Measurements from ENCODE around the gene ATG101.

Gene ATG101

DNA sequence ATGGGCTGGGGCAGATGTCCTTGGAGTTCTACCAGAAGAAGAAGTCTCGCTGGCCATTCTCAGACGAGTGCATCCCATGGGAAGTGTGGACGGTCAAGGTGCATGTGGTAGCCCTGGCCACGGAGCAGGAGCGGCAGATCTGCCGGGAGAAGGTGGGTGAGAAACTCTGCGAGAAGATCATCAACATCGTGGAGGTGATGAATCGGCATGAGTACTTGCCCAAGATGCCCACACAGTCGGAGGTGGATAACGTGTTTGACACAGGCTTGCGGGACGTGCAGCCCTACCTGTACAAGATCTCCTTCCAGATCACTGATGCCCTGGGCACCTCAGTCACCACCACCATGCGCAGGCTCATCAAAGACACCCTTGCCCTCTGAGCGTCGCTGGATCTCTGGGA, 7.0 kb downstream of the ATG101 start:
- Histone ChIP-seq H3K4me3 (ENCODE audit: low read depth in 1 of 2, low read length in 2 of 2) (no peak overlapping the region), H3K36me3 (ENCODE audit: control insufficient read depth in 1 of 2, insufficient read depth in 2 of 2, low read length in 2 of 2) (peaks cover 35 to 62% of the 10 kb centered on the region in 2 donors), H3K27me3 (ENCODE audit: low read depth, low read length) (no peaks in the 10 kb centered on the region), H3K4me1 (ENCODE audit: control insufficient read depth in 1 of 2, insufficient read depth in 2 of 2, low read length in 2 of 2) (peaks cover 0 to 19% of the 10 kb centered on the region in 2 donors), H3K27ac (ENCODE audit: low read length) (no peak overlapping the region), H3K9me3 (ENCODE audit: control insufficient read depth in 1 of 2, low read length in 2 of 2) (no peaks in the 10 kb centered on the region)

DNA sequence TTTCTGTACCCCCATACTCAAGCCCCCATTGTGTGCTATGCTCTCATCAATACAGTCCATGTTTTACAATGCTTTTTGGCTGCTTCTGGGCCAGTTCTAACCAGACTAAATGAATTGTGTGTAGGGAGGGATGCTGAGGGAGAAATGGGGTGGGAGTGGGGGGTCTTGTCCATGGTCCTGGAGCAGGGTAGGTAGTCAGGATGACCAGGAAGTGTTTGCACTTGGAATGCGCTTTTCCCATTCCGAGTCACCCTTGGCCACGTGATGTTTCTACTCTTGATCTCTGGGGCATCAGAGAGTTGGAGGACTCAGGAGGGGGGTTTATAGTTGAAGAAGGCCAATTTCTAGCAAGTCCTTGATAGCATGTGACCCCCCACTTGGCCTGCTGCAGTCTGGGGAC, 8.5 kb downstream of the ATG101 start:
- no peak overlapping the region for H3K27ac ChIP-seq (ENCODE audit: low read length)
- no peaks in the 10 kb centered on the region for H3K27me3 ChIP-seq (ENCODE audit: low read depth, low read length)
- H3K9me3 ChIP-seq (ENCODE audit: control insufficient read depth in 1 of 2, low read length in 2 of 2), result no peaks in the 10 kb centered on the region
- H3K4me1 ChIP-seq (ENCODE audit: control insufficient read depth in 1 of 2, insufficient read depth in 2 of 2, low read length in 2 of 2), result peaks cover 2 to 30% of the 10 kb centered on the region in 2 donors
- H3K36me3 ChIP-seq (ENCODE audit: control insufficient read depth in 1 of 2, insufficient read depth in 2 of 2, low read length in 2 of 2), result peaks cover 32 to 60% of the 10 kb centered on the region in 2 donors
- H3K4me3 ChIP-seq (ENCODE audit: low read depth in 1 of 2, low read length in 2 of 2), result no peak overlapping the region

DNA sequence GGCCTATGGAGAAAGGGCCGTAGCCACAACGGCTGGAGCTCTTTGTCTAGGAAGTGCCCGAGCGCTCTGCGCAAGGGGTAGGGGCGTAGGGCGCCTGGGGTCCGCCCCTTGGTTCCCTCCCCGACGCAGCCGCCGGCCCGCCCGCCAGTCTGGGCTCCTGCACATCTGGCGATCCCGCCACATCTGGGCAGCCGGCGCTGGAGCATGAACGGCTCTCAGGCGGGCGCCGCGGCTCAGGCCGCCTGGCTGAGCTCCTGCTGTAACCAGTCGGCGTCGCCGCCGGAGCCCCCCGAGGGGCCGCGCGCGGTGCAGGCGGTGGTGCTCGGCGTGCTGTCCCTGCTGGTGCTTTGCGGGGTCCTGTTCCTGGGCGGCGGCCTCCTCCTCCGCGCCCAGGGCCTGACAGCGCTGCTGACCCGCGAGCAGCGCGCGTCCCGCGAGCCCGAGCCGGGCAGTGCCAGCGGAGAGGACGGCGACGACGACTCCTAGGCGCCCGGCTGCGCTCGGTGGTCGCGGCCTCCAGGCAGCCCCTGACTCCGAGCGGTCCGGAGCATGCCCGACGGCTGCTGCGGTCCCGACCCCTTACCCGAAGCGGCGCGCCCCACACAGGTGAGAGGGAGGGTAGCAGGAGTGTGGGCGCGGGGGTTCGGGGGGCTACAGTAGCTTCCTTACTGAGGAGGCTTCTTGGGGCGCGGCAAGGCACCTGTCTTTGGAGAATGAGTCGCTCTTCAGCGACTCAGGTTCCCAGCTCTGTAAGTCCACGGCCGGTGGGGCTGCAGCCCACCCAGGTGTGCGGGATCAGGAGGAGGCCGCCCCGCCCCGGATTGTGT, 10.0 kb downstream of the ATG101 start, which contains the start of gene SMIM41:
Gene SMIM41, plus strand, starts transcription at position 129 of the 827 bp plus-strand sequence. Its CDS starts 76 bp downstream, at position 205.
- H3K9me3 ChIP-seq (ENCODE audit: control insufficient read depth in 1 of 2, low read length in 2 of 2), result no peaks in the 10 kb centered on the region
- no peak within 1 kb of the TSS for H3K4me3 ChIP-seq (ENCODE audit: low read depth in 1 of 2, low read length in 2 of 2)
- peaks cover 3 to 28% of the 10 kb centered on the region in 2 donors for H3K4me1 ChIP-seq (ENCODE audit: control insufficient read depth in 1 of 2, insufficient read depth in 2 of 2, low read length in 2 of 2)
- peak within 1 kb of the TSS; percentile 31 for H3K27ac ChIP-seq (ENCODE audit: low read length)
- H3K27me3 ChIP-seq (ENCODE audit: low read depth, low read length), result no peaks in the 10 kb centered on the region
- peaks cover 32 to 45% of the 10 kb centered on the region in 2 donors for H3K36me3 ChIP-seq (ENCODE audit: control insufficient read depth in 1 of 2, insufficient read depth in 2 of 2, low read length in 2 of 2)

DNA sequence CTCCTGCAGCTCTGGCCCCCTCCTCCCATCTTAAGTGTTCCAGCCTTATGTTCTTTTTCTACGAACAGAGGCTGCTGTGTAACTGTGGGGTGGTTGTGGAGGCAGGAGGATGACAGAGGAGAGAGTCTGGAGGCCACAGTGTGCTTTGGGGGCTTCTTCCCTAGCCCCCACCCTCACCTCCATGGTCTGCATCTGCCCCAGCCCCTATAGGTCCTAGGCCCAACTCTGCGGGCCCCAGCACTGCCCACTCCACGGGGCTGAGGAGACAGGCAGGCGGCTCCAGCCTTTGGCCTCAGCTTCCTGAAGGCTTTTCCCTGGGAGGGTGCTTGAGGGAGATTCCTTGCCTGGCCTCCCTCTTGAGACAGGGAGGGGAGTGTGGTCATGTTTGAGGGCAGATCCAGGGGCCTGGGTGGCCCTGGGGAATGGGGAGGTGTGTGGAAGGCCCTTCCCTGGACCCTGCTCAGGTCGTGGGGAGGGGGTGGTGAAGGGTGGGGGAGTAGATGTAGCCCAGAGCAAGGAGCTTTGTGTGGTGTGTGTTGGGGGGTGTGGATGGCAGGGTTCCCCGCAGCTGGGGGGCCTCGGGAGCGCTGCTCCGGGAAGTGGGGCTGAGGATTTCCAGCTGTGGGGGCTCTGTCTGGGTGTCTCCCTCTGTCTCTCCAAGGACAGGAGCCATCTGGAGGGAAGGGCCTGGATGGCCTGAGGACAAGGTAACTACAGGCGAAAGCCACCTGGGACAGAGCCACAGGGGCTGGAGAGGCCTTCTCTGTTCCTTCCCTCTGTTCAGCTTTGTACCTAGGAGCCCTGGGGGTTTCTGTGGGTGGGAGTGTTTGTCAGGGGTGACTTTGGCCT, 10.8 kb downstream of the ATG101 start:
- Histone ChIP-seq H3K27me3 (ENCODE audit: low read depth, low read length) (no peaks in the 10 kb centered on the region), H3K27ac (ENCODE audit: low read length) (peak overlapping the region; percentile 31), H3K36me3 (ENCODE audit: control insufficient read depth in 1 of 2, insufficient read depth in 2 of 2, low read length in 2 of 2) (peaks cover 23 to 37% of the 10 kb centered on the region in 2 donors), H3K4me3 (ENCODE audit: low read depth in 1 of 2, low read length in 2 of 2) (peak overlapping the region in 1 of 2 donors; percentile 7), H3K9me3 (ENCODE audit: control insufficient read depth in 1 of 2, low read length in 2 of 2) (no peaks in the 10 kb centered on the region), H3K4me1 (ENCODE audit: control insufficient read depth in 1 of 2, insufficient read depth in 2 of 2, low read length in 2 of 2) (peaks cover 3 to 28% of the 10 kb centered on the region in 2 donors)

DNA sequence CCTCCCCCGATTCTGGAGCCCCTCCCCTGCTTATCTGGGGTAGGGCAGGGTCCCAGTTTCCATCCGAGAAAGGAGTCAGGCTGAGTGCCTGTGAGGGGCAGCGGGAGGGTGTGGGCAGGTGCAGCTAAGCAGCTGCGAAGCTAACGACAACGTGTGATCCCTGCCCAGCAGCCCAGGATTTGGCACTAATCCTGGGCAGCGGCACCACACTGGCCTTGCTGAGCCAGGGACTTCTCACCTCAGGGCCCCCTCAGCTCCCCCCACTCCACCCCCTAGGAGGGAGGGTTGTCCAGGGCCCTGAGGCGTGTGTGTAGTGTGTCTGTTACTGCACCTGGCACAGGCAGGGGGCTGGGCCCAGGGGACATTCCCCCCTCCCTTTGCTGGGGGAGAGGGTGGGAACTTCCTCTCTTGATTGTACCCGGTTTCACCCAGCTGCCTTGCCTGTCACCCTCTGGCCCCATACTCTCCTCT, 11.5 kb downstream of the ATG101 start:
- Histone ChIP-seq H3K27me3 (ENCODE audit: low read depth, low read length) (no peaks in the 10 kb centered on the region), H3K4me1 (ENCODE audit: control insufficient read depth in 1 of 2, insufficient read depth in 2 of 2, low read length in 2 of 2) (peaks cover 3 to 28% of the 10 kb centered on the region in 2 donors), H3K9me3 (ENCODE audit: control insufficient read depth in 1 of 2, low read length in 2 of 2) (no peaks in the 10 kb centered on the region), H3K4me3 (ENCODE audit: low read depth in 1 of 2, low read length in 2 of 2) (no peak overlapping the region), H3K36me3 (ENCODE audit: control insufficient read depth in 1 of 2, insufficient read depth in 2 of 2, low read length in 2 of 2) (peaks cover 17 to 30% of the 10 kb centered on the region in 2 donors), H3K27ac (ENCODE audit: low read length) (peak overlapping the region; percentile 34)

DNA sequence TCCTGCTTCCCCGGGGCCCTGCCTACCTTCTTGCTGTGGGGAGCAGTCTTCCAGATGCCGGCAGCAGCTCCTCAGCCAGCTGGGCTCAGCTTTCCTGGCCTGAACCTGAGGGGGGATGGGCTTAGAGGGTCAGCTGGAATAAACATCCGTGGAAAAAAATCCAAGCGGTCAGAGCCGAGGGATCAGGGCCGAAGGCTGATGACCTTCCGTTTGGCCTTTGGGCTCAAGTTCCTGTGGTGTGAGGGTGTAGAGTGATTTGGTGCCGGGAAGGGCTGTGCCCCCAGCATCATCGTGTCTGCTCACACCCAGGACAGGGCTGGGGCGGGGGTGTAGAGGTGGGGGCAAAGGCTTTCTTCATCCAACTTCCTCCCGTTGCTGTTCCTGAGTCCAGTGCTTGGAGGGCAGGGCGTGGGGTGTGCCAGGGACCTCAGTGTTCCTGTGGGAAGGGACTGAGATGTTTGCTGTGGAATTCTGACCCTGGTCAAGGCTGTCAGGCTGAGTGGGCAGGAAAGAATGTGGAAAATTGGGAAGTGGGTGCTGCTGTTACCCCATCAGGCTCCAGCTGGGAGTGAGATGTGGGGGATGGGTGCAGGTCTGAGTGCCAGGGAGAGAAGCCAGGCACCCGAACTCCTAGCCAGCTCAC, 12.4 kb downstream of the ATG101 start:
- Histone ChIP-seq H3K27ac (ENCODE audit: low read length) (peak overlapping the region; percentile 34), H3K9me3 (ENCODE audit: control insufficient read depth in 1 of 2, low read length in 2 of 2) (no peaks in the 10 kb centered on the region), H3K4me3 (ENCODE audit: low read depth in 1 of 2, low read length in 2 of 2) (no peak overlapping the region), H3K36me3 (ENCODE audit: control insufficient read depth in 1 of 2, insufficient read depth in 2 of 2, low read length in 2 of 2) (peaks cover 8 to 22% of the 10 kb centered on the region in 2 donors), H3K4me1 (ENCODE audit: control insufficient read depth in 1 of 2, insufficient read depth in 2 of 2, low read length in 2 of 2) (peaks cover 3 to 28% of the 10 kb centered on the region in 2 donors), H3K27me3 (ENCODE audit: low read depth, low read length) (no peaks in the 10 kb centered on the region)

DNA sequence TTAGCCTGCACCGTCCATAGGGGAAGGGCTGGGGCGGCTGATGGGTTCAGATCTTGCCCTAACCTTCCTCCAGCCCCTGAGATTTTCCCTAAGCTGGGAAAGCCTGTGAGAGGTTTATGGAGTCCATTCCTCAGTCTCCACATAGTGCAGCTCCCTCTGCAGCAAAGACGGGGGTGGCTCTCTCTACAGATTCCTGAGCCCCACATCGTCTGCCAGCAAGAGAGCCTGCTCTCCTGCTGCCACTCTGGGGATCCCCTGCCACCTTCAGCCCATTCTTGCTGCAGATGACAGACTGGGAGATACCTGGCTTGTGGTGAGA, 12.8 kb downstream of the ATG101 start:
- peaks cover 3 to 28% of the 10 kb centered on the region in 2 donors for H3K4me1 ChIP-seq (ENCODE audit: control insufficient read depth in 1 of 2, insufficient read depth in 2 of 2, low read length in 2 of 2)
- H3K27me3 ChIP-seq (ENCODE audit: low read depth, low read length), result no peaks in the 10 kb centered on the region
- no peaks in the 10 kb centered on the region for H3K9me3 ChIP-seq (ENCODE audit: control insufficient read depth in 1 of 2, low read length in 2 of 2)
- H3K27ac ChIP-seq (ENCODE audit: low read length), result no peak overlapping the region
- no peak overlapping the region for H3K4me3 ChIP-seq (ENCODE audit: low read depth in 1 of 2, low read length in 2 of 2)
- H3K36me3 ChIP-seq (ENCODE audit: control insufficient read depth in 1 of 2, insufficient read depth in 2 of 2, low read length in 2 of 2), result peaks cover 7 to 17% of the 10 kb centered on the region in 2 donors

DNA sequence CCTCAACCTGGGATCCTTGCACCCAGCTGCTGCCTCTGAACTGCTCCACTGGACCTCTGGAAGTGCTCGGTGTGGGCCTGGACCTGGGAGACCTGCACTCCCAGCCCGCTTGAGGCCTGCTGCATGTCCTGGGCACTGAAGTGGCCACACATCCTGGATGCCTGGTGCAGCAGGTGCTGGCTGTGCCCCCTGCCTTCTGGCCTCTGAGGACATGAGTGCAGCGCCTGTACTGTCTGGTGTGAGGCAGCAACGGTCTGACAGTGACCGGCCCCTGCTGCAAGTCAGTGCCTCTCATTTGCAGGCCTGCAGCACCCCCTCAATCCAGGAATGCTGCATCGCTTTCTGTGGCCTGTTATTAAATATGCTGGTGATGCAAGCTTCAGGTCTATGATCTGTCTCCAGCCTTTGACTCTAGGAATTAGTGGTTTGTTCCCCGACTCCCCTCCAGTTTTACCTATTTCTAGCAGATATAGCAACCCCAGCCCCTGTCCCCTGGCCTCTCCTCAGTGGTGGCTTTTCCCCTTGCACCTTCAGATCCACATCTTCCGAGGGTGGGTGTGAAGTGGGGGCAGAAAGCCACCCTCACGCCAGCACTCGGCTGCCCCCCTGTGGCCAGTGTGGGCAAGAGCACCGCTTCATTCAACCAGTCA, 13.3 kb downstream of the ATG101 start:
- Histone ChIP-seq H3K27me3 (ENCODE audit: low read depth, low read length) (no peaks in the 10 kb centered on the region), H3K9me3 (ENCODE audit: control insufficient read depth in 1 of 2, low read length in 2 of 2) (no peaks in the 10 kb centered on the region), H3K4me3 (ENCODE audit: low read depth in 1 of 2, low read length in 2 of 2) (no peak overlapping the region), H3K36me3 (ENCODE audit: control insufficient read depth in 1 of 2, insufficient read depth in 2 of 2, low read length in 2 of 2) (peaks cover 3 to 12% of the 10 kb centered on the region in 2 donors), H3K27ac (ENCODE audit: low read length) (no peak overlapping the region), H3K4me1 (ENCODE audit: control insufficient read depth in 1 of 2, insufficient read depth in 2 of 2, low read length in 2 of 2) (peaks cover 3 to 28% of the 10 kb centered on the region in 2 donors)

DNA sequence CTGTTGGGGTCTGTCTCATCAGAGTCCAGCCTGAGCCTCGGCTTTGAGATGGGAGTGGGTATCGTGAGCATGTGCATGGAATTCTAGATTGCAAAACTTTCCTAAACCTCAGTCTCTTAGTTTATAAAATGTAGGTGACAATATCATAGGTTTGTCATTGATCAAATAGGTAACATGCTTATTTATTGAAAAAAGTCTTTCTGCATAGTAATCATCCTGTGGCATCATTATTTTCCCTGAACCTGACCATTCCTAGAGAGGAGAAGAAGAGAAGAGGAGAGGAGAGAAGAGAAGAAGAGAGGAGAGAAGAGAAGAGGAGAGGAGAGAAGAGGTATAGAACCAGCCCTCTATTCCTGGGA, 13.8 kb downstream of the ATG101 start:
- peaks cover 3 to 28% of the 10 kb centered on the region in 2 donors for H3K4me1 ChIP-seq (ENCODE audit: control insufficient read depth in 1 of 2, insufficient read depth in 2 of 2, low read length in 2 of 2)
- peaks cover 0 to 7% of the 10 kb centered on the region in 2 donors for H3K36me3 ChIP-seq (ENCODE audit: control insufficient read depth in 1 of 2, insufficient read depth in 2 of 2, low read length in 2 of 2)
- no peaks in the 10 kb centered on the region for H3K27me3 ChIP-seq (ENCODE audit: low read depth, low read length)
- H3K4me3 ChIP-seq (ENCODE audit: low read depth in 1 of 2, low read length in 2 of 2), result no peak overlapping the region
- no peaks in the 10 kb centered on the region for H3K9me3 ChIP-seq (ENCODE audit: control insufficient read depth in 1 of 2, low read length in 2 of 2)
- H3K27ac ChIP-seq (ENCODE audit: low read length), result no peak overlapping the region

DNA sequence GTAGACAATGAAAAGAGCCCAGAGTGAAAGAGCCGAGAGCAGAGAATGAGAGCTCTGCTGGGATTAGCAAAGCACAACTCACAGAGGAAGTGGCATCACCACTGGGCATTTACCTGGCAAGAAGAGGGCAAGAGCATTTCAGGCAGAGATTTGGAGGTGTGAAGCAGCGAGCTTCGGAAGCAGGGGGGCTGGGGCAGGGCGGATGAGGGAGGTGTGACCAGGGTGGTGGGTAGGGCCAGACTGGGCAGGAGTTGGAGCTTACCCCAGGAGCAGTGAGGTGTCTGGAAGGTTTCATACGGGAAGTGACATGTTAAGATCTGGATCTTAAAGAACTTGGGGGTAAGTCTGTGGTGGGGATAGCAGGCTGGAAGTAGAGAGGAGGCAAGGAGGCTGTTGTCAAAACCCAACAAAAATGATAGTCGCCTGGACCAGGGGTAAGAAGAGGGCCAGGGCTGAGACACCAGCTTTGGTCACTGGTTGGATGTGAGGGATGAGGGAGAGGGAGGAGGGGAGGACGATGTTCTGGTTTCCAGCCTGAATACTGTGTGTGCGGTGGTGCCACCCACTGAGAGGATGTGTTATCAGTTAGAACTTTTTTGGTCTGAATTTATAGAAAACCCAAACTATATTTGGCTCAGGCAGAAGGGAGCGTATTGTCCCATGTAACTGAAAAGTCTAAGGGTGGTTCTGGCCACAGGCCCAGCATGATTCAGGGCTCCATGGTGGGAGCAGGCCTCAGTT, 14.9 kb downstream of the ATG101 start:
- H3K4me3 ChIP-seq (ENCODE audit: low read depth in 1 of 2, low read length in 2 of 2), result no peak overlapping the region
- H3K4me1 ChIP-seq (ENCODE audit: control insufficient read depth in 1 of 2, insufficient read depth in 2 of 2, low read length in 2 of 2), result peaks cover 3 to 28% of the 10 kb centered on the region in 2 donors
- H3K27ac ChIP-seq (ENCODE audit: low read length), result no peak overlapping the region
- no peaks in the 10 kb centered on the region for H3K36me3 ChIP-seq (ENCODE audit: control insufficient read depth in 1 of 2, insufficient read depth in 2 of 2, low read length in 2 of 2)
- no peaks in the 10 kb centered on the region for H3K27me3 ChIP-seq (ENCODE audit: low read depth, low read length)
- no peaks in the 10 kb centered on the region for H3K9me3 ChIP-seq (ENCODE audit: control insufficient read depth in 1 of 2, low read length in 2 of 2)

Data from muscle layer of duodenum (tissue), 2 donors.